ENCODE results near the gene BPIFB2.

DNA sequence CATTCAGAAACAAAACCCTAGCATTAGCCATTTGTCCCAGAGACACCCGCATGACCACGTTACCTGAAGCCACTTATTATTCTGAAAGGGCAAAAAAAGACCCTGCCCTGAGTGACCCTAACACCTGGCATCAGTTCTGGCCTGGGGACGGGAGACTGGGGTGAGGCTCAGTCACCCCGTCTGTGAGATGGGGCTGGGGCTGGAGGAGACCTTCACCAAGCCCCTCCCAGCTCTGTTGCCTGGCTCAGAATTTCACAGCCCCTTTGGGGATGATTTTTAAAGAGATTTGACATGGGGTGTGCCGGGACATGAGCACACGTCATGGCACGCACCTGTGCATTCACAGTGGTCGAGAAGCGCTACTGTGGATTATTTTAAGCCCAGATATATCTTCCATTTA, 22.6 kb downstream of the BPIFB2 start:
- TF ChIP-seq, protein P1, sequence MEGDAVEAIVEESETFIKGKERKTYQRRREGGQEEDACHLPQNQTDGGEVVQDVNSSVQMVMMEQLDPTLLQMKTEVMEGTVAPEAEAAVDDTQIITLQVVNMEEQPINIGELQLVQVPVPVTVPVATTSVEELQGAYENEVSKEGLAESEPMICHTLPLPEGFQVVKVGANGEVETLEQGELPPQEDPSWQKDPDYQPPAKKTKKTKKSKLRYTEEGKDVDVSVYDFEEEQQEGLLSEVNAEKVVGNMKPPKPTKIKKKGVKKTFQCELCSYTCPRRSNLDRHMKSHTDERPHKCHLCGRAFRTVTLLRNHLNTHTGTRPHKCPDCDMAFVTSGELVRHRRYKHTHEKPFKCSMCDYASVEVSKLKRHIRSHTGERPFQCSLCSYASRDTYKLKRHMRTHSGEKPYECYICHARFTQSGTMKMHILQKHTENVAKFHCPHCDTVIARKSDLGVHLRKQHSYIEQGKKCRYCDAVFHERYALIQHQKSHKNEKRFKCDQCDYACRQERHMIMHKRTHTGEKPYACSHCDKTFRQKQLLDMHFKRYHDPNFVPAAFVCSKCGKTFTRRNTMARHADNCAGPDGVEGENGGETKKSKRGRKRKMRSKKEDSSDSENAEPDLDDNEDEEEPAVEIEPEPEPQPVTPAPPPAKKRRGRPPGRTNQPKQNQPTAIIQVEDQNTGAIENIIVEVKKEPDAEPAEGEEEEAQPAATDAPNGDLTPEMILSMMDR (IDR thresholded peaks at IDR 0.05), result no peak
- TF ChIP-seq POLR2AphosphoS5 (IDR thresholded peaks at IDR 0.05; ENCODE audit: low read depth, low read length) (no peak), TCF7L2 (IDR thresholded peaks at IDR 0.05; ENCODE audit: low read depth, low read length) (no peak)
- TF ChIP-seq, protein P2, sequence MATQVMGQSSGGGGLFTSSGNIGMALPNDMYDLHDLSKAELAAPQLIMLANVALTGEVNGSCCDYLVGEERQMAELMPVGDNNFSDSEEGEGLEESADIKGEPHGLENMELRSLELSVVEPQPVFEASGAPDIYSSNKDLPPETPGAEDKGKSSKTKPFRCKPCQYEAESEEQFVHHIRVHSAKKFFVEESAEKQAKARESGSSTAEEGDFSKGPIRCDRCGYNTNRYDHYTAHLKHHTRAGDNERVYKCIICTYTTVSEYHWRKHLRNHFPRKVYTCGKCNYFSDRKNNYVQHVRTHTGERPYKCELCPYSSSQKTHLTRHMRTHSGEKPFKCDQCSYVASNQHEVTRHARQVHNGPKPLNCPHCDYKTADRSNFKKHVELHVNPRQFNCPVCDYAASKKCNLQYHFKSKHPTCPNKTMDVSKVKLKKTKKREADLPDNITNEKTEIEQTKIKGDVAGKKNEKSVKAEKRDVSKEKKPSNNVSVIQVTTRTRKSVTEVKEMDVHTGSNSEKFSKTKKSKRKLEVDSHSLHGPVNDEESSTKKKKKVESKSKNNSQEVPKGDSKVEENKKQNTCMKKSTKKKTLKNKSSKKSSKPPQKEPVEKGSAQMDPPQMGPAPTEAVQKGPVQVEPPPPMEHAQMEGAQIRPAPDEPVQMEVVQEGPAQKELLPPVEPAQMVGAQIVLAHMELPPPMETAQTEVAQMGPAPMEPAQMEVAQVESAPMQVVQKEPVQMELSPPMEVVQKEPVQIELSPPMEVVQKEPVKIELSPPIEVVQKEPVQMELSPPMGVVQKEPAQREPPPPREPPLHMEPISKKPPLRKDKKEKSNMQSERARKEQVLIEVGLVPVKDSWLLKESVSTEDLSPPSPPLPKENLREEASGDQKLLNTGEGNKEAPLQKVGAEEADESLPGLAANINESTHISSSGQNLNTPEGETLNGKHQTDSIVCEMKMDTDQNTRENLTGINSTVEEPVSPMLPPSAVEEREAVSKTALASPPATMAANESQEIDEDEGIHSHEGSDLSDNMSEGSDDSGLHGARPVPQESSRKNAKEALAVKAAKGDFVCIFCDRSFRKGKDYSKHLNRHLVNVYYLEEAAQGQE (IDR thresholded peaks at IDR 0.05; ENCODE audit: insufficient read depth in 1 of 2, low read depth in 2 of 2, low read length in 1 of 2), result no peak

Data from Panc1 (cell line).